ENCODE data around the gene UGT3A1. TPM values are rescaled to one million over a fixed set of nuclear protein-coding genes. Genes with fewer than 3 reads are reported as not detected.
"Not testable (repeated sequence)": the region's sequence is repeated elsewhere in the genome, so short reads cannot be mapped to it uniquely, and the experiment has no call there.

Gene UGT3A1, protein sequence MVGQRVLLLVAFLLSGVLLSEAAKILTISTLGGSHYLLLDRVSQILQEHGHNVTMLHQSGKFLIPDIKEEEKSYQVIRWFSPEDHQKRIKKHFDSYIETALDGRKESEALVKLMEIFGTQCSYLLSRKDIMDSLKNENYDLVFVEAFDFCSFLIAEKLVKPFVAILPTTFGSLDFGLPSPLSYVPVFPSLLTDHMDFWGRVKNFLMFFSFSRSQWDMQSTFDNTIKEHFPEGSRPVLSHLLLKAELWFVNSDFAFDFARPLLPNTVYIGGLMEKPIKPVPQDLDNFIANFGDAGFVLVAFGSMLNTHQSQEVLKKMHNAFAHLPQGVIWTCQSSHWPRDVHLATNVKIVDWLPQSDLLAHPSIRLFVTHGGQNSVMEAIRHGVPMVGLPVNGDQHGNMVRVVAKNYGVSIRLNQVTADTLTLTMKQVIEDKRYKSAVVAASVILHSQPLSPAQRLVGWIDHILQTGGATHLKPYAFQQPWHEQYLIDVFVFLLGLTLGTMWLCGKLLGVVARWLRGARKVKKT
- total RNA-seq (2014; rRNA removed; shearing (Covaris generic)), result not detected in 2 replicates

DNA sequence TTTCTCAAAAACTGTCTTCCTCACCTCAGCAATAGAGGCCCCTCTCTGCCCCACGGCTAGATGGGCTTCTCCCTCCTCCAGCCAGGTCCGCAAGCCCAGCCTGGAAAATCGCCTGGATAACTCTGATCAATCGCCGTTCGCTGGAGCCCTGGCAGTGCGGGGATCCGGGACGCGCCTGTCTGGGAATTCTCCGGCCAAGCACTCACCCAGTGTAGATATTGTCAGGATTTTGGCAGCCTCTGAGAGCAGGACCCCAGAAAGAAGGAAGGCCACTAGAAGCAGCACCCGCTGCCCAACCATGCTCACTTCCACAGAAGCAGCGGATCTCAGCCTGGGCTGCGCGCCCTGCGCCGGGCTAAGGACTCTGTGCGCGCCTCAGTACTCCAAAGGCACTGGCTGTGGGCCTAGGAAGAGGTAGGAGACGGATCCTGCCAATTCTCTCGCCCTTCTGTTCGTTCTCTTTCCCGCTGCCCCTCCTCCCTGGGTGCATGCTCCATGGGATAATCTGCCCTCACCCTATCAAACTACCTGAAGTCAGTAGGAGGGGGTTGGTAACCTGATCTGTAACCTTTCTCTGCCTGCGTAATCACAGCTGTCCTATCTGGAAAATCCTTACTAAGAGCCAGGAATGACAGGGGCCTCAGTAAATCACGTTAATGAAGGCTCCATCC, at the start of gene UGT3A1:
Gene UGT3A1, minus strand, starts transcription at position 450 of the 671 bp plus-strand sequence. Its CDS starts 150 bp downstream, at position 300.
- no peak for DNase-seq (ENCODE audit: low spot score)

DNA sequence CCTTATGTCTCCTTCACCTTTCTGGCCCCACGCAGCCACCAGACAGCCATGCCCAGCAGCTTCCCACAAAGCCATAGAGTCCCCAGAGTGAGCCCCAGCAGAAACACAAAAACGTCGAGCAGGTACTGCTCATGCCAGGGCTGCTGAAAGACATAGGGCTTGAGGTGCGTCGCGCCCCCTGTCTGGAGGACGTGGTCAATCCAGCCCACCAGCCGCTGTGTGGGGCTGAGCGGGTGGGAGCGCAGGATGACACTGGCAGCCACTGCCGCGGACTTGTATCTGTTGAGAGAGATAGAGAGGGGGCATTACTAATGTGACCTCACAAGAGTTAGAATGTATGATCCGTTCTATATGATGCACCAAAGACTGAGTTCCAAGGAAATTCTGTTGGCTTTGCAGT, 44.5 kb upstream of the UGT3A1 start:
- no peak for DNase-seq (ENCODE audit: low spot score)

GRCh38 chr5:36034536-36035134, 43.4 kb upstream of the UGT3A1 start:
- DNase-seq (ENCODE audit: low spot score), result not testable (repeated sequence)

GRCh38 chr5:36033486-36033885, 42.3 kb upstream of the UGT3A1 start:
- no peak for DNase-seq (ENCODE audit: low spot score)

DNA sequence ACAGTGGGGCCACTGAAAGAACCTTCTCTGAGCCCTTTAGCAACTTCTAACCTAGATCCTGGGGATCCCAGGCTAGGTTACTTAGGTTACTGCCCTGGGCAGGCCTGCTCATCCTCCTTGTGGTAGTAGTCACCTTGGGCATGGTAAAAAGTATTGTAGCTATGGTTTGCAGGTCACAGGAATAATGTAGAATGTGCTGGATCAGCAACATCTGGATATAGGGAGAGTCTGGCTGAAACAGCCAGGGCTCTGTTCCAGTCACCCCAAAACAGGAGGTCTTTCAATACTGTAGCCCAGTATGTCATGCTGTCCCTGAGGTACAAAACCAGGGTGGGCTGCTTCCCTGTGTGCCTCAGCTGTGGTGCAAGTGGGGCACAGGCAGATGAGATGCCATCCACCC, 41.9 kb upstream of the UGT3A1 start:
- no peak for DNase-seq (ENCODE audit: low spot score)

GRCh38 chr5:36031223-36031622, 40.0 kb upstream of the UGT3A1 start:
- no peak for DNase-seq (ENCODE audit: low spot score)

- no peak for DNase-seq (ENCODE audit: low spot score)
These were observed 38.7 kb upstream of the UGT3A1 start for GRCh38 chr5:36029914-36030313.

GRCh38 chr5:36028816-36029465, 37.8 kb upstream of the UGT3A1 start:
- no peak for DNase-seq (ENCODE audit: low spot score)

- no peak for DNase-seq (ENCODE audit: low spot score)
These were observed 36.5 kb upstream of the UGT3A1 start for GRCh38 chr5:36027711-36028110.

DNA sequence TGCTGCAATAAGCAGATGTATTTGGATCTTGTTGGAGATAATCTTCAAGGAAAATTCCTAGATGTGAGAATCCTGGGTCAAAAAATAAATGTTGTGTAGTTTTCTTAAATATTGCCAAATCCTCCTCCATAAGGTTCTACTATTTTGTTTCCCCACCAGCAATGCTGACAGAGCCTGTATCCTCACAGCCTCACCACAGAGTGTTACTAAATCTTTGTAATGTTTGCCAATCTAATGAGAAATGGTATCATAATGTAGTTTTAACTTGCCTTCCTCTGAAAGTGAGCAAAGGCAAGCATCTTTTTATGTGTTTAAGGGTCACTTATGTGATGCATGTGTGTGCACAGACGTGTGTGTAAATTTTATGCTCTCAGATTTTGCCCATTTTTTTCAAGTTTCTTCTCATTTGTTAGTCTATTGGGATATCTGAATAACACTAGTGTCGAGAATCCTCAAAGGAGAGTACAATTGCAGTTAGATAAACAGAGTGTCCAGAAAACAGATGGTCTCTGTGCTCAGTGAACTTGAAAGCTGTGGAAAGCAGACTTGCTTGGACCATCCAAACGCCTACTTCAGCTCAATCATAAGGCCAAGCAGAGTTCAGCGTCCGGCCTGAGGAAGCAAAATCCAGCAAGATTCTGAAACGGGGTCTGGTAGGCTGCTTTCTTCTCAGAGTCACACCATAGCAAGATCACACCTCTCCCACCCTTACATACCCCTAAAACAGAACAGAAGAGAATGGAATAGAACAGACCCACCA, 35.7 kb upstream of the UGT3A1 start:
- no peak for DNase-seq (ENCODE audit: low spot score)

- DNase-seq (ENCODE audit: low spot score), result not testable (repeated sequence)
These were observed 31.1 kb upstream of the UGT3A1 start for GRCh38 chr5:36022246-36022645.

GRCh38 chr5:36019584-36019983, 28.4 kb upstream of the UGT3A1 start:
- DNase-seq (ENCODE audit: low spot score), result not testable (repeated sequence)

DNA sequence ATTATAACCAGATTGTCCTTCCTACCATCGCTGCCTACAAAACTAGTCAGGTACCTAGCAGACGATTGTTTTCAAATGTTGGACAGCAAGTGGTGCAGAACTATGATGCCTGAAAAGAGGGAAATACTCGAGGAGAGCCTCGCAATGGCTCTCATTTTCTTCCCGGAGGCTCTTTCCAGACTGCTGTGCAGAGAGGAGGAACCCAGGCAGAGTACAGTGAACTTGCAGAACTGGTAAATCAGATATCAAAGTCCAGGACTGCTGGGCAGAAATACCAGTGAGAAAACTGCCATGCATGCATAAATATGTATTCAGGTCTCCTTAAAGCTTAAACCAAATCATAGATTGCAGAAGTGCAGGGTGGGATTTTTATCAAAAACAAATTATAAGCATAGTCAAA, 26.4 kb upstream of the UGT3A1 start:
- peak; percentile 11 for DNase-seq (ENCODE audit: low spot score)

DNA sequence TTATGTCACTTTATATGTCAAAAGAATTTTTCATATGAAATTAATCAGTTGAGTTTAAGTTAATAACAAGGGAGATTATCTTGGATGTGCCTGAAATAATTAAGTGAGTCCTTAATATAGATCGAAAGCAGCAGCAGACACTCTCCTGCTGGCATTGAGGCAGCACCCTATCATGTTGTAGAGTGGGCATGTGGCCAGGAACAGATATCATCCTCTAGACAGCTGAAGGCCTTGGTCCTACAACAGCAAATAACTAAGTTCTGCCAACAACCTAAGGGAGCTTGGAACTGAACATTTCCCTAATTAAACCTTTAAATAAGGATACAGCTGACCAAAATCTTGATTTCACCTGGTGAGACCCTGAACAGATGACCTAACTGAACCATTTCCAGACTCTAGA, 25.8 kb upstream of the UGT3A1 start:
- DNase-seq (ENCODE audit: low spot score), result no peak

DNA sequence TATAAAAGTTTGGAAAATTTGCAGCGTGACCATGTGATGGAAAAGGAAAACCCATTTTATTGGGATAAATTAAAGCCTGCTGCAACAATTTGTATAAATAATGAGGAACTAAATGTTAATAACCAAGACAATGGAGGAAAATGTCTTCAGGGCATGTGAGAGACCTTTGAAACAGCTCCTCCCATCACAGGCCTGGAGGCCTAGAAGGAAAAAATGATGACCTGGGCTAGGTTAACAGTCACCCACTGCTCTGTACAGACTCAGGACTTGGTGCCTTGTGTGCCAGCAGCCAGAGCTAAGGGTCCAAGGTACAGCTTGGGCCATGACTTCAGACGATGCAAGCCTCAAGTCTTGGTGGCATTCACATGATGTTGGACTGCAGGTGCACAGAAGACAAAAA, 22.0 kb upstream of the UGT3A1 start:
- DNase-seq (ENCODE audit: low spot score), result no peak

DNA sequence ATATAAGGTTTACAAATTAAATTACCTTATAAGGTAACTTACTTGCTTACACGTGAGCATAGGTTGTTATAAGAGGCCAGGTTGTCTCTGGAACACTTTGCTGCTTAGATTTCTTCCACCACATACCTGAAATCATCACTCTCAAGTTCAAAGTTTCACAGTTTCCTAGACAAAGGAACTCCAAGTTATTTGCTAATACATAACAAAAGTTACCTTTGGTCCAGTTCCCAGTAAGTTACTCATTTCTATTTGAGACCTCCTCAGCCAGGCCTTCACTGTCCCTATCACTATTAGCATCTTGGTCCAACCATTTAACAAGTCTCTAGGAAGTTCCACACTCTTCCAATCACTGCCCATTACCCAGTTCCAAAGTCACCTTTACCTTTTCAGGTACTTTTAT, 18.5 kb upstream of the UGT3A1 start:
- no peak for DNase-seq (ENCODE audit: low spot score)

GRCh38 chr5:36007366-36007765, 16.2 kb upstream of the UGT3A1 start:
- no peak for DNase-seq (ENCODE audit: low spot score)

- DNase-seq (ENCODE audit: low spot score), result no peak
These were observed 15.0 kb upstream of the UGT3A1 start for GRCh38 chr5:36006163-36006562.

GRCh38 chr5:36001032-36001431, 9.8 kb upstream of the UGT3A1 start:
- DNase-seq (ENCODE audit: low spot score), result no peak

- no peak for DNase-seq (ENCODE audit: low spot score)
These were observed 8.4 kb upstream of the UGT3A1 start for GRCh38 chr5:35999547-35999946.

DNA sequence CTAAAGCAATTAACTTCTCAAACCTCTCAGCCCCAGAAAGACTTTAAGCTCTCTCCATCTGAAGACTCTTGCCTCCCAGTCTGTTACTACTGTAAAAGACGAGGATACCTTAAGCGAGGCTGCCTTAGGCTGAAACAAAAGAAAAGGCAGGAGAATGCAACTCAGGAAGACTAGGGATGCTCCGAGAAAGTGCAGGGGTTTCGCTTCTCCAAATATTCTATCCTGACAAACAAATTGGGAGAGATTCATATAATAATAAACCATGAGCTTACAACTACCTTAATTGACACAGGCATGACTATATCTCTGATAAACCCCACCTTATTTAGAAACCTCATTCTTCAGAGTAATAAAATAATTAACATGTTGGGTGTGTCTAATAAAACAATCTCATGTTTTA, 4.9 kb upstream of the UGT3A1 start:
- DNase-seq (ENCODE audit: low spot score), result no peak

Measured in HT-29 (cell line).